SKM-1 (cell line): ENCODE measurements around the gene STOM.
"Not testable (repeated sequence)": the region's sequence is repeated elsewhere in the genome, so short reads cannot be mapped to it uniquely, and the experiment has no call there.

Experiments used
- DNase-seq: peaks from one replicate; lab custom pipeline; 2025; ENCODE audit not compliant: unreplicated experiment; lab: John Stamatoyannopoulos, UW

Gene STOM, protein sequence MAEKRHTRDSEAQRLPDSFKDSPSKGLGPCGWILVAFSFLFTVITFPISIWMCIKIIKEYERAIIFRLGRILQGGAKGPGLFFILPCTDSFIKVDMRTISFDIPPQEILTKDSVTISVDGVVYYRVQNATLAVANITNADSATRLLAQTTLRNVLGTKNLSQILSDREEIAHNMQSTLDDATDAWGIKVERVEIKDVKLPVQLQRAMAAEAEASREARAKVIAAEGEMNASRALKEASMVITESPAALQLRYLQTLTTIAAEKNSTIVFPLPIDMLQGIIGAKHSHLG

DNA sequence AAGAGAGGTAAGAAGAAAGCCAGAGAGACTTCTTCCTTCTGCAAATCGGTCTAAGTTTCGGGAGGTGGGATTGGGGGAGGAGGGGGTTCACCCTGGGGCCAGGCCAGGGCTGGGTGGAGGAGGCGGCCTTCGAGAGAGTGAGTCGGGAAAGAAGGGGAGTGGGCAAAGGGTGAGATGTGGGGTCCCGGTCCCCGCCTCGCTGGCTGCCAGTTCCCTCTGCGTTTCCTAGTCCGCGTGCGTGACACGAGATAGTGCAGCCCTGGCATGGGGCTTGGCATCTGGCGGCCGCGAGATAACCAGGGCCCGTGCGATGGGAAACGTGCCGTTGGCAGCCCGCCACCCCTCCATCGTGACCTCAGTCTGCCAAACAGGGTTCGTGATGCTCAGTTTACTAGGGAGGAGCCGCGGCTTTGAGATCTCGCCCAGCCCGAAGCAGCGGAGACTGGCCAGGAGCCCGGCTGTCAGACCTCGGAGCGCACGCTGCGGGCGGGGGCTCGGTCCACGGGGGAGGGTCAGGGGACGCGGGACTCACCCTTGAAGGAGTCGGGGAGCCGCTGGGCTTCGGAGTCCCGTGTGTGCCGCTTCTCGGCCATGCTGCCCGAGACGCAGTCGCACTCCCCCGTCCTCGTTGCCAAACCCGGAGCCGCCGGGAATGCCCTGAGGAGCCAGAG lies at the start of gene STOM:
Gene STOM (minus strand): TSS at position 656 of the 671 bp plus-strand sequence. CDS start 63 bp downstream, at position 593.
- DNase-seq: no peak

- no peak for DNase-seq
Observed at GRCh38 chr9:121411993-121412392, 41.9 kb upstream of the STOM start.

GRCh38 chr9:121405899-121406298 lies 35.8 kb upstream of the STOM start:
- DNase-seq: no peak

- DNase-seq: no peak
Observed at GRCh38 chr9:121404906-121405305, 34.9 kb upstream of the STOM start.

- DNase-seq: peak; percentile 69
Observed at GRCh38 chr9:121399883-121400607, 30.0 kb upstream of the STOM start.

DNA sequence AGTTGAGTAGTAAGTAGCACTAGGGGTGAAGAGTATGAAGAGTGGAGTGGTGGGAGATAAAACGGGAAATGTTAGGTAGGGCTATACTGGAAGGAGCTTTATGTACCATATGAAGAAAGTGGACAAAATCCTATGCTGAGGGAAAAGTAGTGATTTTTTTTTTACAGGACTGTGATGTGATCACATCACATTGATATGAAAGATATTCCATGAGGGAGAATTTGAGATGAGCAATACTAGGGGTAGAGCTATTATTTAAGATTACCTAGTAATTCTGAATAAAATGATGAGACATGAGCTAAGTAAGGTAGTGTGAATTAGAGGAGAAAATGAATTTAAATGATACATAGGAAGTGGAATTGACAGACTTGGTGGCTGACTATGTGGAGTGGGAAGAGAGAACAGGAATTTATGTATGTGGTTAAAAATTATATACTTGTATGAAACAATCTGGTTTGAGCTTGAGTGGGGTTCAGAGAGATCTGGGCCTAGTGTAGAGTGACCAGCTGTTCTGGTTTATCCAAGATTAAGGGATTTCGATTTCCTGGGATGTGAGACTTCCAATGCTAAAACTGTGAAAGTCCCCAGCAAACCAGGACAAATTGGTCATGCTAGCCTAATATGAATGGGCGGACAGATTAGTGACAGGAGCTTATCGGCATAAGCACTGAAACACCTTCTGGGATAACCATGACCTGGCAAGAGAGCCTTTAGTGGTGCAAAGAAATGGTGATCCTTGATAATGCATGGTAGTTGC lies 29.3 kb upstream of the STOM start:
- no peak for DNase-seq

DNA sequence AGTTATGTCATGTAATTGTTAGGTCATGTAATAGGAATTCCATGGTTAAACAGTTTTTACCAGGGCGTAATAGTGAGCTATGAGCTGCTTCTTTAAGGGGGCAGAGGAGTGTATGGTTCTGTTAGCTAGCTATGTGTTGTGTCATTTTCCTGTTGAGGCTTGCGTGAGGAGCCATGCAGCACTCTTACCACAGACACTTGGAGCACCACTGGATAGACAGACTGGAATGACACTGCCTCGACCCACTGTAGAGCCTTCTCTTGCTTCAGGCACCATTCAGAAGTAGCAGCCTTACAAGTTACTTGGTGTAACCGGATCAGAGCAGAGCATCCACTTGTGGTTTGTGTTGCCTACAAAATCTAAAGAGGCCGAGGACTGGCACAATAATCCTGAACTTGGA lies 28.3 kb upstream of the STOM start:
- no peak for DNase-seq

GRCh38 chr9:121397277-121397676 lies 27.2 kb upstream of the STOM start:
- not testable (repeated sequence) for DNase-seq

DNA sequence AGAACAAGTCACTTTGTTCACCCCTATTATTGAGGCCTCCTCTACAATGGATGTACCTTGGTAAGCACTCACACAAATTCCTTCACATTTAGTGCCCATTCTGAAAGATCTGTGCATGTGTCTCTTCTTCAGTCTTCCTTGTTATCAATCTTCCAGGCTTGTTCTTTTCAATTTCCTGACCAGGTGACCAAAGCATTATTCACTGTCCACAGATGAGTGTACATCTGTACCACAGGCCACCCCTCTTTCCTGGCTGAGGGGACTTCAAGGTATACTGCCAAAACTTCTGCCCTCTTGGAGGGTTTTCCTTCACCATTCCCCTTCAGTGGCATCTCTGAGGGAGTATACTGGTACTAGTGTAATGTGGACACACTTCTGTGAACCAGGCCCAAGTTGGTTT lies 25.5 kb upstream of the STOM start:
- DNase-seq: no peak

- DNase-seq: no peak
Observed at GRCh38 chr9:121394292-121394691, 24.2 kb upstream of the STOM start.

- DNase-seq: no peak
Observed at GRCh38 chr9:121393318-121393717, 23.3 kb upstream of the STOM start.

GRCh38 chr9:121390372-121390771 lies 20.3 kb upstream of the STOM start:
- no peak for DNase-seq

- no peak for DNase-seq
Observed at GRCh38 chr9:121388140-121388905, 18.3 kb upstream of the STOM start.

GRCh38 chr9:121386442-121387175 lies 16.6 kb upstream of the STOM start:
- DNase-seq: no peak

GRCh38 chr9:121383715-121384114 lies 13.7 kb upstream of the STOM start:
- peak; percentile 49 for DNase-seq

DNA sequence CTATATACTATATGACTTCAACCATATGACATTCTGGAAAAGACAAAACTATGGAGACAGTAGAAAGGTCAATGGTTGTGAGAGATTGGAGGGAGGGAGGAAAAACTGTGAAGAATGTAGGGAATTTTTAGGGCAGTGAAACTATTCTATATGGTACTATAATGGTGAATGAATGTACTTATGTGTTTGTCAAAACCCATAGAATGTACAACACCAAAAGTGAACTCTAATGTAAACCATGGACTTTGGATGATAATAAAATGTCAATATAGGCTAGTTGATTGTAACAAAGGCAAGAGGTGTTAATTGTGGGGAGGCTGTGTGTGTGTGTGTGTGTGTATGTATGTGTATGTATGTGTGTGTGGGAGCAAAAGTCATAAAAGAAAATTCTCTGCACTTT lies 10.8 kb upstream of the STOM start:
- DNase-seq: no peak

GRCh38 chr9:121376214-121376830 lies 6.3 kb upstream of the STOM start:
- no peak for DNase-seq

DNA sequence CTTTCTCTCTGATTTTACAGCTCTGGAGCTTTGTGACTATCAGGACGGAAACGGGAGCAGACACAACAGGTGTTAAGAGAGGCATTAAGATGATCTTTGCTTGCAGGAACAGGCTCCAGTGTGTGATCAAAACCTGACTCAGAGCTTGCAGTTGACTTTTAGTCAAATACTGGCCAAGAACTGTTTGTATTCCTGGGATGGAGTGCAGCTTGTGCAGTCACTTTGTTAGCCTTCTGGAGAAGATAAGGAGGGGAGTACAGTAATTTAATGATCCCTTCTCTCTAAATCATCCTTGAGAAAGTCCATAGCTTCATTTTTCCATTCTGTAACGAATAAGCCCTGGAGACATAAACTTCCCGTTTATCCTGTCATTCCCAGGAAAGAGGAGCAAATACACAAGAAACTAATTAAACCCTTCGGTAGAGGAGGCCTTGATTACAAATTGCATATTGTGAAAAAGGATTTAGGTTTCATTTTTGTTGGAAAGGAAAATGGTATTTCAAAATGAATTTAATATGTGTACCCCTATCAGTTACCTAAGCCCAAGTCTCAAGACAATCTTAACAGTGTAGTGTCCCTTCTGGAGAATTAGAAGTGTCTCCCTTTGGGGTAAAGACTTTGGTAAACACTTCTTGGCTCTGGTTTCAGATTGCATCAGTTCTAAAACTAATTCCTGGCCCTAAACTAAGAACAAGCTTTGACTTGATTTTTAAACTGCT lies 3.1 kb upstream of the STOM start:
- DNase-seq: no peak
